Sigmoid colon (tissue), 4 donors: ENCODE results near the gene NAT9.

ENCODE experiments used
- EP300 ChIP-seq, 4 donors: sonication (generic); formaldehyde crosslinking; IDR thresholded peaks; one replicate each; pipeline ENCODE4 v1.6.1; 2017; ENCODE audit warnings: antibody characterized with exemption in 4 of 4
- POLR2A ChIP-seq, 2 donors: fragments of 450-650 bp; IDR thresholded peaks; one replicate each; pipeline ENCODE4 v1.6.1; 2016; ENCODE audit warnings: antibody characterized with exemption in 2 of 2, mild to moderate bottlenecking in 2 of 2, moderate library complexity in 2 of 2
- POLR2AphosphoS5 ChIP-seq, 4 donors: sonication (generic); formaldehyde crosslinking; IDR thresholded peaks; one replicate each; pipeline ENCODE4 v1.6.1; 2017; ENCODE audit warnings: antibody characterized with exemption in 4 of 4
- TF ChIP-seq, protein P1 (sequence below), 4 experiments: fragments of 450-650 bp in 3 of 4; fragments of 200-600 bp in 1 of 4; IDR thresholded peaks; one replicate each; pipeline ENCODE4 v1.5.1; 2016 to 2019; ENCODE audit warnings: antibody characterized with exemption in 4 of 4, mild to moderate bottlenecking in 3 of 4, moderate library complexity in 2 of 4

DNA sequence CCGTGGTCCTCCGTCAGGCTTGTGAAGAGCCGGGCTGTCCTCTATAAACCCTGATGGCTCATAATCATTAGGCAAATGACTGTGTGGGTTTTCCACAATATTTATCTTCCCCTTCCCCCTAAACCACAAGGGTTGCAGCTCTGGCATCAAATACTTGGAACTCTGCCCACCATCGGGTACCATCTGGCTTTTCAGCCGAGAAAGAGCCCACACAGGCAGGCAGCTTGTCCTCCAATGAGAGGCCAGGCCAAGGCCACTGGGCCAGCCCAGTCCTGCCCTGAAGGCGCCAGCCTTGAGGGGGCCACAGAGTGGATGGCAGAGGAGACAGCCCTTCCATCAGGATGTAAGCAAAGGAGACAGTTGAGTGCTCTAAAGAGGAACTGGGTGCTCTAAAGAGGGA is 31.8 kb upstream of the NAT9 start:
- TF ChIP-seq, protein P1, sequence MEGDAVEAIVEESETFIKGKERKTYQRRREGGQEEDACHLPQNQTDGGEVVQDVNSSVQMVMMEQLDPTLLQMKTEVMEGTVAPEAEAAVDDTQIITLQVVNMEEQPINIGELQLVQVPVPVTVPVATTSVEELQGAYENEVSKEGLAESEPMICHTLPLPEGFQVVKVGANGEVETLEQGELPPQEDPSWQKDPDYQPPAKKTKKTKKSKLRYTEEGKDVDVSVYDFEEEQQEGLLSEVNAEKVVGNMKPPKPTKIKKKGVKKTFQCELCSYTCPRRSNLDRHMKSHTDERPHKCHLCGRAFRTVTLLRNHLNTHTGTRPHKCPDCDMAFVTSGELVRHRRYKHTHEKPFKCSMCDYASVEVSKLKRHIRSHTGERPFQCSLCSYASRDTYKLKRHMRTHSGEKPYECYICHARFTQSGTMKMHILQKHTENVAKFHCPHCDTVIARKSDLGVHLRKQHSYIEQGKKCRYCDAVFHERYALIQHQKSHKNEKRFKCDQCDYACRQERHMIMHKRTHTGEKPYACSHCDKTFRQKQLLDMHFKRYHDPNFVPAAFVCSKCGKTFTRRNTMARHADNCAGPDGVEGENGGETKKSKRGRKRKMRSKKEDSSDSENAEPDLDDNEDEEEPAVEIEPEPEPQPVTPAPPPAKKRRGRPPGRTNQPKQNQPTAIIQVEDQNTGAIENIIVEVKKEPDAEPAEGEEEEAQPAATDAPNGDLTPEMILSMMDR (IDR thresholded peaks at IDR 0.05), result no peak
- TF ChIP-seq POLR2AphosphoS5 (IDR thresholded peaks at IDR 0.05) (no peak), POLR2A (IDR thresholded peaks at IDR 0.05) (no peak), EP300 (IDR thresholded peaks at IDR 0.05) (no peak)
